ENCODE data around the gene ANKLE1. TPM values are rescaled to one million over a fixed set of nuclear protein-coding genes. Genes with fewer than 3 reads are reported as not detected.

Gene ANKLE1
- total RNA-seq, 2 experiments from 2014 or later: 8.6 to 8.8 TPM

- H3K27ac Mint-ChIP-seq: peak overlapping the region; percentile 88
- intact Hi-C loops (cut with micrococcal nuclease): loop anchor here (1.0 to 10.0 kb wide), 7 partner anchors 13 to 470 kb away; partner anchors contain the start of genes BABAM1, GTPBP3 and PGLS
- CTCF ChIA-PET: interaction anchor here (0.6 to 1.3 kb wide), 8 partner anchors 11 to 1820 kb away, joined by 3 to 7 read pairs (median 6); no protein-coding TSS in a partner anchor
- no peak for DNase-seq
- H3K36me3 Mint-ChIP-seq (ENCODE audit: low read depth): no peaks in the 10 kb centered on the region
- H3K4me1 Mint-ChIP-seq (ENCODE audit: low read depth): peaks cover 42% of the 10 kb centered on the region
- H3K4me3 Mint-ChIP-seq: peak overlapping the region; percentile 89
- no peaks in the 10 kb centered on the region for H3K9me3 Mint-ChIP-seq
- no peaks in the 10 kb centered on the region for H3K27me3 Mint-ChIP-seq (ENCODE audit: low read depth)
Measured at GRCh38 chr19:17305216-17305516, 23.5 kb downstream of the ANKLE1 start.

- peak within 1 kb of the TSS; percentile 88 for H3K27ac Mint-ChIP-seq
- H3K9me3 Mint-ChIP-seq: no peaks in the 10 kb centered on the region
- DNase-seq: peak; percentile 97
- peaks cover 48% of the 10 kb centered on the region for H3K4me1 Mint-ChIP-seq (ENCODE audit: low read depth)
- H3K36me3 Mint-ChIP-seq (ENCODE audit: low read depth): no peaks in the 10 kb centered on the region
- peak within 1 kb of the TSS; percentile 89 for H3K4me3 Mint-ChIP-seq
- CTCF ChIA-PET: interaction anchor here (0.6 to 1.3 kb wide), 9 partner anchors 12 to 1819 kb away, joined by 3 to 7 read pairs (median 6); no protein-coding TSS in a partner anchor
- no peaks in the 10 kb centered on the region for H3K27me3 Mint-ChIP-seq (ENCODE audit: low read depth)
- intact Hi-C loops (cut with micrococcal nuclease): loop anchor here (1.0 to 10.0 kb wide), 7 partner anchors 13 to 471 kb away; partner anchors contain the start of genes BABAM1, GTPBP3 and PGLS
Measured at GRCh38 chr19:17305517-17306284, 24.0 kb downstream of the ANKLE1 start, which contains the start of gene MRPL34. Gene MRPL34 (plus strand): TSS chr19:17305872. CDS start chr19:17305893, 21 bp downstream.

GRCh38 chr19:17306285-17306714, 24.6 kb downstream of the ANKLE1 start:
- H3K27ac Mint-ChIP-seq: peak overlapping the region; percentile 88
- CTCF ChIA-PET: interaction anchor here (1.0 kb wide), 1 partner anchor 79 kb away, joined by 5 read pairs; no protein-coding TSS in a partner anchor
- peaks cover 54% of the 10 kb centered on the region for H3K4me1 Mint-ChIP-seq (ENCODE audit: low read depth)
- intact Hi-C loops (cut with micrococcal nuclease): loop anchor here (5.0 to 10.0 kb wide), 2 partner anchors 206 to 471 kb away; partner anchors contain the start of gene PGLS
- H3K4me3 Mint-ChIP-seq: peak overlapping the region; percentile 89
- H3K9me3 Mint-ChIP-seq: no peaks in the 10 kb centered on the region
- no peaks in the 10 kb centered on the region for H3K27me3 Mint-ChIP-seq (ENCODE audit: low read depth)
- no peaks in the 10 kb centered on the region for H3K36me3 Mint-ChIP-seq (ENCODE audit: low read depth)
- no peak for DNase-seq

GRCh38 chr19:17307876-17308377, 26.2 kb downstream of the ANKLE1 start:
- CTCF ChIA-PET: interaction anchor here (0.6 kb wide), 1 partner anchor 47 kb away, joined by 3 read pairs; no protein-coding TSS in a partner anchor
- intact Hi-C loops (cut with micrococcal nuclease): loop anchor here (5.0 to 10.0 kb wide), 2 partner anchors 204 to 473 kb away; partner anchors contain the start of gene PGLS
- no peak for DNase-seq
- Mint-ChIP-seq H3K27ac (peak overlapping the region; percentile 61), H3K4me3 (peak overlapping the region; percentile 27), H3K9me3 (no peaks in the 10 kb centered on the region), H3K27me3 (ENCODE audit: low read depth) (no peaks in the 10 kb centered on the region), H3K36me3 (ENCODE audit: low read depth) (peaks cover 5% of the 10 kb centered on the region), H3K4me1 (ENCODE audit: low read depth) (peaks cover 55% of the 10 kb centered on the region)

GRCh38 chr19:17309198-17309964, 27.7 kb downstream of the ANKLE1 start, which contains the start of gene DDA1:
Gene DDA1 (plus strand): TSS chr19:17309563. CDS start chr19:17309655, 92 bp downstream.
- no peaks in the 10 kb centered on the region for H3K27me3 Mint-ChIP-seq (ENCODE audit: low read depth)
- CTCF ChIA-PET: interaction anchor here (0.5 to 2.1 kb wide), 5 partner anchors 9 to 117 kb away, joined by 3 to 6 read pairs (median 3); partner anchors contain the start of gene BABAM1
- H3K4me1 Mint-ChIP-seq (ENCODE audit: low read depth): peaks cover 47% of the 10 kb centered on the region
- H3K4me3 Mint-ChIP-seq: peak within 1 kb of the TSS; percentile 97
- H3K36me3 Mint-ChIP-seq (ENCODE audit: low read depth): peaks cover 7% of the 10 kb centered on the region
- H3K27ac Mint-ChIP-seq: peak within 1 kb of the TSS; percentile 86
- intact Hi-C loops (cut with micrococcal nuclease): loop anchor here (1.0 to 10.0 kb wide), 9 partner anchors 19 to 767 kb away; partner anchors contain the start of genes CHERP, GTPBP3, HAUS8 and MYO9B
- peak; percentile 100 for DNase-seq
- no peaks in the 10 kb centered on the region for H3K9me3 Mint-ChIP-seq

GRCh38 chr19:17309965-17310461, 28.3 kb downstream of the ANKLE1 start:
- no peak for DNase-seq
- intact Hi-C loops (cut with micrococcal nuclease): loop anchor here (1.0 to 10.0 kb wide), 9 partner anchors 18 to 768 kb away; partner anchors contain the start of genes CHERP, GTPBP3, HAUS8 and MYO9B
- no peaks in the 10 kb centered on the region for H3K9me3 Mint-ChIP-seq
- peak overlapping the region; percentile 86 for H3K27ac Mint-ChIP-seq
- H3K4me1 Mint-ChIP-seq (ENCODE audit: low read depth): peaks cover 42% of the 10 kb centered on the region
- peaks cover 7% of the 10 kb centered on the region for H3K36me3 Mint-ChIP-seq (ENCODE audit: low read depth)
- CTCF ChIA-PET: interaction anchor here (2.1 kb wide), 1 partner anchor 16 kb away, joined by 6 read pairs; no protein-coding TSS in a partner anchor
- peak overlapping the region; percentile 97 for H3K4me3 Mint-ChIP-seq
- no peaks in the 10 kb centered on the region for H3K27me3 Mint-ChIP-seq (ENCODE audit: low read depth)

- no peak for DNase-seq
Measured at GRCh38 chr19:17311455-17312188, 29.9 kb downstream of the ANKLE1 start.

GRCh38 chr19:17312189-17313113, 30.8 kb downstream of the ANKLE1 start:
- no peak overlapping the region for H3K4me3 Mint-ChIP-seq
- CTCF ChIA-PET: no interaction called here
- H3K36me3 Mint-ChIP-seq (ENCODE audit: low read depth): peaks cover 16% of the 10 kb centered on the region
- no peaks in the 10 kb centered on the region for H3K27me3 Mint-ChIP-seq (ENCODE audit: low read depth)
- no peak overlapping the region for H3K27ac Mint-ChIP-seq
- H3K4me1 Mint-ChIP-seq (ENCODE audit: low read depth): peaks cover 31% of the 10 kb centered on the region
- DNase-seq: no peak
- no peaks in the 10 kb centered on the region for H3K9me3 Mint-ChIP-seq
- intact Hi-C loops (cut with micrococcal nuclease): no loop called here

More at GRCh38 chr19:17311455-17312188, 29.9 kb downstream of the ANKLE1 start:
- peaks cover 36% of the 10 kb centered on the region for H3K4me1 Mint-ChIP-seq (ENCODE audit: low read depth)
- H3K9me3 Mint-ChIP-seq: no peaks in the 10 kb centered on the region
- H3K27me3 Mint-ChIP-seq (ENCODE audit: low read depth): no peaks in the 10 kb centered on the region
- CTCF ChIA-PET: interaction anchor here (1.0 kb wide), 1 partner anchor 31 kb away, joined by 3 read pairs; no protein-coding TSS in a partner anchor
- H3K36me3 Mint-ChIP-seq (ENCODE audit: low read depth): peaks cover 15% of the 10 kb centered on the region
- no peak overlapping the region for H3K27ac Mint-ChIP-seq
- intact Hi-C loops (cut with micrococcal nuclease): no loop called here
- peak overlapping the region; percentile 41 for H3K4me3 Mint-ChIP-seq

GRCh38 chr19:17314007-17314593, 32.4 kb downstream of the ANKLE1 start:
- no peak overlapping the region for H3K27ac Mint-ChIP-seq
- no peaks in the 10 kb centered on the region for H3K9me3 Mint-ChIP-seq
- H3K27me3 Mint-ChIP-seq (ENCODE audit: low read depth): no peaks in the 10 kb centered on the region
- peaks cover 23% of the 10 kb centered on the region for H3K4me1 Mint-ChIP-seq (ENCODE audit: low read depth)
- H3K36me3 Mint-ChIP-seq (ENCODE audit: low read depth): peaks cover 16% of the 10 kb centered on the region
- intact Hi-C loops (cut with micrococcal nuclease): no loop called here
- CTCF ChIA-PET: interaction anchor here (0.6 kb wide), 2 partner anchors 233 to 340 kb away, joined by 3 read pairs; no protein-coding TSS in a partner anchor
- no peak overlapping the region for H3K4me3 Mint-ChIP-seq
- DNase-seq: no peak

- Mint-ChIP-seq H3K4me3 (no peak overlapping the region), H3K4me1 (ENCODE audit: low read depth) (peaks cover 9% of the 10 kb centered on the region), H3K27me3 (ENCODE audit: low read depth) (no peaks in the 10 kb centered on the region), H3K9me3 (no peaks in the 10 kb centered on the region), H3K36me3 (ENCODE audit: low read depth) (peaks cover 24% of the 10 kb centered on the region), H3K27ac (no peak overlapping the region)
- CTCF ChIA-PET: no interaction called here
- intact Hi-C loops (cut with micrococcal nuclease): no loop called here
- no peak for DNase-seq
Measured at GRCh38 chr19:17318966-17319365, 37.3 kb downstream of the ANKLE1 start.

All from activated naive CD4-positive, alpha-beta T cell treated with anti-CD3 and anti-CD28 coated beads for 36 hours (primary cell).